GM12878 (cell line): ENCODE data around the gene CERKL. TPM values are rescaled to one million over a fixed set of nuclear protein-coding genes. Genes with fewer than 3 reads are reported as not detected.

Experiments
- ATAC-seq: fragments of 200-7000 bp; cut with Tn5 transposase; 3 replicates; pipeline ENCODE4 v1.9.1; 2020; ENCODE audit warnings: mild to moderate bottlenecking, moderate library complexity
- BruUV-seq: library from RNA; stranded (reverse); fragments of 400-500 nt; replicated peaks from 2 replicates; lab custom pipeline; 2021; lab: Mats Ljungman, UMichigan
- CTCF ChIA-PET: fragments of 300-600 bp; sonication (Branson Sonifier 250); formaldehyde crosslinking; extraction: SDS; loops from one replicate; lab custom pipeline; 2021; ENCODE audit warnings: inconsistent platforms; lab: Yijun Ruan, JAX
- POLR2A ChIA-PET: fragments of 350-600 bp; formaldehyde crosslinking; extraction: SDS; loops from one replicate; lab custom pipeline; 2021; ENCODE audit warnings: inconsistent platforms; lab: Charles Lee
- RAD21 ChIA-PET: fragments of 300-600 bp; sonication (Branson Sonifier 250); formaldehyde crosslinking; loops from one replicate; lab custom pipeline; 2023; ENCODE audit warnings: antibody characterized with exemption; ENCODE audit not compliant: unreplicated experiment; lab: Charles Lee
- SMC1A ChIA-PET: fragments of 300-600 bp; sonication (Branson Sonifier 250); formaldehyde crosslinking; loops from one replicate; lab custom pipeline; 2023; ENCODE audit not compliant: unreplicated experiment, uncharacterized antibody; lab: Charles Lee
- DNase-seq: peaks from one replicate; pipeline ENCODE4 v3.0.0-alpha.2; 2011; ENCODE audit warnings: low read depth, low spot score
- FAIRE-seq: peaks from 3 replicates; lab custom pipeline; 2011; peaks lifted over from hg19 to GRCh38; lab: Jason Lieb, UNC
- H2AFZ ChIP-seq: 2 replicates; pipeline ENCODE4 v1.6.0; 2011; ENCODE audit warnings: low read depth, low read length, control low read depth; ENCODE audit not compliant: control insufficient read depth
- H3K27ac ChIP-seq: 2 replicates; pipeline ENCODE4 v1.5.1; 2011; ENCODE audit warnings: control low read depth; ENCODE audit not compliant: control insufficient read depth, insufficient read depth
- H3K27me3 ChIP-seq, 2 experiments: replicated peaks in 1 of 2; 2 replicates each; pipeline versions ENCODE4 v1.6.0 to v1.6.1; 2011; ENCODE audit warnings: low read length in 1 of 2; ENCODE audit not compliant: control insufficient read depth in 2 of 2, insufficient read depth in 2 of 2
- H3K36me3 ChIP-seq, 2 experiments: 2 replicates each; pipeline ENCODE4 v1.5.1; 2011; ENCODE audit warnings: low read length in 1 of 2; ENCODE audit not compliant: control insufficient read depth in 2 of 2, insufficient read depth in 2 of 2
- H3K4me1 ChIP-seq: 2 replicates; pipeline ENCODE4 v1.6.1; 2011; ENCODE audit warnings: mild to moderate bottlenecking, low read length, moderate library complexity, mixed read lengths; ENCODE audit not compliant: control insufficient read depth, insufficient read depth
- H3K4me2 ChIP-seq: 2 replicates; pipeline ENCODE4 v1.6.0; 2011; ENCODE audit warnings: control low read depth; ENCODE audit not compliant: control insufficient read depth, insufficient read depth
- H3K4me3 ChIP-seq: fragments of 200-600 bp; sonication (generic); 2 replicates; pipeline ENCODE4 v1.5.1; 2016
- H3K79me2 ChIP-seq: 2 replicates; pipeline ENCODE4 v1.6.0; 2011; ENCODE audit warnings: low read length; ENCODE audit not compliant: control insufficient read depth, insufficient read depth
- H3K9ac ChIP-seq: 2 replicates; pipeline ENCODE4 v1.8.0; 2011; ENCODE audit warnings: low read length, control low read depth, mixed read lengths; ENCODE audit not compliant: control insufficient read depth, insufficient read depth
- H3K9me3 ChIP-seq: replicated peaks from 3 replicates; pipeline ENCODE4 v1.5.1; 2011; ENCODE audit warnings: mild to moderate bottlenecking, low read length; ENCODE audit not compliant: control insufficient read depth, insufficient read depth
- H4K20me1 ChIP-seq: 2 replicates; pipeline ENCODE4 v1.6.0; 2011; ENCODE audit not compliant: control insufficient read depth, insufficient read depth
- BACH1 ChIP-seq: fragments of 450-650 bp; IDR thresholded peaks from 2 replicates; pipeline ENCODE4 v1.6.1; 2017; ENCODE audit warnings: mild to moderate bottlenecking, borderline replicate concordance
- ESRRA ChIP-seq: IDR thresholded peaks from 2 replicates; pipeline ENCODE4 v1.6.1; 2012; ENCODE audit warnings: mild to moderate bottlenecking, low read length, improper control_type of control experiment
- PAX5 ChIP-seq: IDR thresholded peaks from 2 replicates; pipeline ENCODE4 v1.6.1; 2011; ENCODE audit warnings: low read depth, low read length, borderline replicate concordance
- RAD21 ChIP-seq: IDR thresholded peaks from 2 replicates; pipeline ENCODE4 v1.6.1; 2011; ENCODE audit warnings: mild to moderate bottlenecking, low read depth, low read length, moderate library complexity; ENCODE audit not compliant: insufficient read depth
- SUZ12 ChIP-seq: fragments of 200-600 bp; sonication (generic); IDR thresholded peaks from one replicate; pipeline ENCODE4 v1.6.1; 2018; ENCODE audit warnings: antibody characterized with exemption, mild to moderate bottlenecking; ENCODE audit not compliant: unreplicated experiment
- TAF1 ChIP-seq: IDR thresholded peaks from 2 replicates; pipeline ENCODE4 v1.6.1; 2011; ENCODE audit warnings: mild to moderate bottlenecking, low read depth, low read length, borderline replicate concordance
- WGBS: methylation state at CpG from one replicate; pipeline ENCODE4 v1.1.6; 2016; ENCODE audit warnings: low lambda C conversion rate; ENCODE audit not compliant: insufficient replicate concordance, insufficient coverage; ENCODE audit errors: missing lambda C conversion rate; 5-methylcytosine and 5-hydroxymethylcytosine counted together
- in situ Hi-C: fragments of 300-500 bp; cut with MboI; formaldehyde crosslinking; loops from 9 replicates; pipeline ENCODE4 v1.14.3; 2018; ENCODE audit warnings: mixed read lengths
- intact Hi-C: fragments of 100-400 bp; cut with micrococcal nuclease; formaldehyde crosslinking; loops from one replicate; pipeline ENCODE4 v1.14.2; 2022; ENCODE audit not compliant: unreplicated experiment
- polyA plus RNA-seq, 11 experiments: library from polyadenylated mRNA; depleted of rRNA in 4 of 11; unstranded in 6 of 11; stranded (reverse) in 5 of 11; fragments of >200 nt; fragmentation: Nextera tagmentation in 4 of 11; fragmentation: Illumina TruSeq in 1 of 11; extraction: Ambion mirVana in 4 of 11; extraction: Trizol in 1 of 11; gene quantifications; 1 replicate in 1 of 11; 2 replicates in 10 of 11; pipeline versions ENCODE4 v1.2.1 to v1.2.3, GENCODE V29; 2011 to 2016; ENCODE audit warnings: inconsistent platforms in 2 of 11, missing spikeins in 2 of 11, low read depth in 1 of 11
- total RNA-seq, 4 experiments: library from RNA; depleted of rRNA in 3 of 4; stranded (reverse); fragments of >200 nt in 3 of 4; fragmentation: Illumina TruSeq in 1 of 4; extraction: Trizol in 1 of 4; gene quantifications; 2 replicates each; pipeline versions ENCODE4 v1.2.1 to v1.2.3, GENCODE V29; 2013 to 2021
- TF ChIP-seq, protein P1 (sequence below): fragments of 450-650 bp; IDR thresholded peaks from 2 replicates; pipeline ENCODE4 v1.6.1; 2017; ENCODE audit warnings: mild to moderate bottlenecking, moderate library complexity
- TF ChIP-seq, protein P2 (sequence below): fragments of 450-650 bp; IDR thresholded peaks from 2 replicates; pipeline ENCODE4 v1.6.1; 2017; ENCODE audit warnings: mild to moderate bottlenecking, low read depth, inconsistent platforms; ENCODE audit not compliant: poor library complexity, severe bottlenecking
- TF ChIP-seq, protein P3 (sequence below): fragments of 450-650 bp; IDR thresholded peaks from 2 replicates; pipeline ENCODE4 v1.6.1; 2016; ENCODE audit warnings: mild to moderate bottlenecking
- TF ChIP-seq, protein P4 (sequence below): fragments of 450-650 bp; formaldehyde crosslinking; IDR thresholded peaks from 2 replicates; pipeline ENCODE4 v1.5.0; 2022; ENCODE audit warnings: mild to moderate bottlenecking, missing genetic modification characterization

The CERKL gene
- total and polyA plus RNA-seq, 10 of the 15 experiments (the other 5 are each of a cell fraction or from before 2014, with no cell fraction given): 0.05 to 23.0 (median 6.0) TPM; not detected in 2

DNA sequence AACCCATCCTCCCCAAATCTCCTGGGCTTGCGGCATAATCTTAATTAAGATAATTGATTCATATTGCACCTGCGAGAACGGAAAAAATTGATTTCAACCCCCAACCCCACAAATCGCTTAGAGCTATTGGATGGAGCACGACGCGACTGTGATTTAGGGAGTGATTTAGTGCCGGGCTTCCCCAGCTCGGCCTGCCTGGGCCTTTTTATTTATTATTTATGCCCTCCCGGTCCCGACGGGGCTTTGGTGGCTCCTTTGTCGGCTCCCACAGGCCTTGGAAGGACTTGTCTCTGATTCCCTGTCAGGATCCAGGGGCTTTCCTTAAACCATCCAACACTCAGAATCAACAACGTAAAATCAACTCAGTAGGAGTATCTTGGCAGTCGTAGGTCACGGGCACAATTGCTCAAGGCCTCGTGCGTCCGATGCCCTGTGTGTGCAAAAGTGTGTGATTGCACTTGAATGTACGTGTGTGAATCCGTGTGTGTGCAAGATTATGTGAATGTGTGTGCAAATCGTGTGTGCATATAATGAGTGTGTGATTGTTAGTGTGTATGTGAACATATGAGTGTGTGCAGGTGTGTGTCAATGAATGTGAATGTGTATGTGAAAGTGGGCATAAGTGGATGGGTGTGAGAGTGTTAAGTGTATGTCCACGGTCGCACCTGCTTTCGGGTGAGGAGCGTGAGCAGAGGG lies 27.7 kb upstream of the CERKL start:
- in situ Hi-C loops: no loop called here
- Histone ChIP-seq H3K36me3 (no peaks in the 10 kb centered on the region), H3K79me2 (no peaks in the 10 kb centered on the region), H4K20me1 (no peaks in the 10 kb centered on the region), H3K9ac (no peak overlapping the region), H3K4me2 (no peak overlapping the region), H3K4me1 (no peaks in the 10 kb centered on the region), H3K4me3 (no peak overlapping the region), H2AFZ (no peak overlapping the region), H3K27me3 (peaks cover 18 to 37% of the 10 kb centered on the region in 2 experiments), H3K27ac (no peak overlapping the region), H3K9me3 (no peaks in the 10 kb centered on the region; the same call in 2 of the 3 replicates)
- SMC1A ChIA-PET: interaction anchor here (0.5 to 1.4 kb wide), 2 partner anchors 43 to 113 kb away, joined by 3 to 8 read pairs; no protein-coding TSS in a partner anchor
- RAD21 ChIA-PET: no interaction called here
- no peak for DNase-seq
- no peak for FAIRE-seq
- POLR2A ChIA-PET: no interaction called here
- CTCF ChIA-PET: interaction anchor here (0.7 to 1.3 kb wide), 3 partner anchors 12 to 72 kb away, joined by 3 read pairs; no protein-coding TSS in a partner anchor
- WGBS: 52% methylated on average over 26 of the region's 26 CpGs
- no TSS peak for BruUV-seq
- no peak for ATAC-seq
- intact Hi-C loops: no loop called here
- TF ChIP-seq, protein P1, sequence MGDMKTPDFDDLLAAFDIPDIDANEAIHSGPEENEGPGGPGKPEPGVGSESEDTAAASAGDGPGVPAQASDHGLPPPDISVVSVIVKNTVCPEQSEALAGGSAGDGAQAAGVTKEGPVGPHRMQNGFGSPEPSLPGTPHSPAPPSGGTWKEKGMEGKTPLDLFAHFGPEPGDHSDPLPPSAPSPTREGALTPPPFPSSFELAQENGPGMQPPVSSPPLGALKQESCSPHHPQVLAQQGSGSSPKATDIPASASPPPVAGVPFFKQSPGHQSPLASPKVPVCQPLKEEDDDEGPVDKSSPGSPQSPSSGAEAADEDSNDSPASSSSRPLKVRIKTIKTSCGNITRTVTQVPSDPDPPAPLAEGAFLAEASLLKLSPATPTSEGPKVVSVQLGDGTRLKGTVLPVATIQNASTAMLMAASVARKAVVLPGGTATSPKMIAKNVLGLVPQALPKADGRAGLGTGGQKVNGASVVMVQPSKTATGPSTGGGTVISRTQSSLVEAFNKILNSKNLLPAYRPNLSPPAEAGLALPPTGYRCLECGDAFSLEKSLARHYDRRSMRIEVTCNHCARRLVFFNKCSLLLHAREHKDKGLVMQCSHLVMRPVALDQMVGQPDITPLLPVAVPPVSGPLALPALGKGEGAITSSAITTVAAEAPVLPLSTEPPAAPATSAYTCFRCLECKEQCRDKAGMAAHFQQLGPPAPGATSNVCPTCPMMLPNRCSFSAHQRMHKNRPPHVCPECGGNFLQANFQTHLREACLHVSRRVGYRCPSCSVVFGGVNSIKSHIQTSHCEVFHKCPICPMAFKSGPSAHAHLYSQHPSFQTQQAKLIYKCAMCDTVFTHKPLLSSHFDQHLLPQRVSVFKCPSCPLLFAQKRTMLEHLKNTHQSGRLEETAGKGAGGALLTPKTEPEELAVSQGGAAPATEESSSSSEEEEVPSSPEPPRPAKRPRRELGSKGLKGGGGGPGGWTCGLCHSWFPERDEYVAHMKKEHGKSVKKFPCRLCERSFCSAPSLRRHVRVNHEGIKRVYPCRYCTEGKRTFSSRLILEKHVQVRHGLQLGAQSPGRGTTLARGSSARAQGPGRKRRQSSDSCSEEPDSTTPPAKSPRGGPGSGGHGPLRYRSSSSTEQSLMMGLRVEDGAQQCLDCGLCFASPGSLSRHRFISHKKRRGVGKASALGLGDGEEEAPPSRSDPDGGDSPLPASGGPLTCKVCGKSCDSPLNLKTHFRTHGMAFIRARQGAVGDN: no peak
- TF ChIP-seq BACH1: no peak
- TF ChIP-seq RAD21: no peak
- TF ChIP-seq ESRRA: no peak
- TF ChIP-seq PAX5: no peak
- TF ChIP-seq TAF1: no peak
- TF ChIP-seq SUZ12: peak; percentile 17
- TF ChIP-seq, protein P2, sequence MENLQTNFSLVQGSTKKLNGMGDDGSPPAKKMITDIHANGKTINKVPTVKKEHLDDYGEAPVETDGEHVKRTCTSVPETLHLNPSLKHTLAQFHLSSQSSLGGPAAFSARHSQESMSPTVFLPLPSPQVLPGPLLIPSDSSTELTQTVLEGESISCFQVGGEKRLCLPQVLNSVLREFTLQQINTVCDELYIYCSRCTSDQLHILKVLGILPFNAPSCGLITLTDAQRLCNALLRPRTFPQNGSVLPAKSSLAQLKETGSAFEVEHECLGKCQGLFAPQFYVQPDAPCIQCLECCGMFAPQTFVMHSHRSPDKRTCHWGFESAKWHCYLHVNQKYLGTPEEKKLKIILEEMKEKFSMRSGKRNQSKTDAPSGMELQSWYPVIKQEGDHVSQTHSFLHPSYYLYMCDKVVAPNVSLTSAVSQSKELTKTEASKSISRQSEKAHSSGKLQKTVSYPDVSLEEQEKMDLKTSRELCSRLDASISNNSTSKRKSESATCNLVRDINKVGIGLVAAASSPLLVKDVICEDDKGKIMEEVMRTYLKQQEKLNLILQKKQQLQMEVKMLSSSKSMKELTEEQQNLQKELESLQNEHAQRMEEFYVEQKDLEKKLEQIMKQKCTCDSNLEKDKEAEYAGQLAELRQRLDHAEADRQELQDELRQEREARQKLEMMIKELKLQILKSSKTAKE: no peak
- TF ChIP-seq, protein P3, sequence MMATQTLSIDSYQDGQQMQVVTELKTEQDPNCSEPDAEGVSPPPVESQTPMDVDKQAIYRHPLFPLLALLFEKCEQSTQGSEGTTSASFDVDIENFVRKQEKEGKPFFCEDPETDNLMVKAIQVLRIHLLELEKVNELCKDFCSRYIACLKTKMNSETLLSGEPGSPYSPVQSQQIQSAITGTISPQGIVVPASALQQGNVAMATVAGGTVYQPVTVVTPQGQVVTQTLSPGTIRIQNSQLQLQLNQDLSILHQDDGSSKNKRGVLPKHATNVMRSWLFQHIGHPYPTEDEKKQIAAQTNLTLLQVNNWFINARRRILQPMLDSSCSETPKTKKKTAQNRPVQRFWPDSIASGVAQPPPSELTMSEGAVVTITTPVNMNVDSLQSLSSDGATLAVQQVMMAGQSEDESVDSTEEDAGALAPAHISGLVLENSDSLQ: no peak
- TF ChIP-seq, protein P4, sequence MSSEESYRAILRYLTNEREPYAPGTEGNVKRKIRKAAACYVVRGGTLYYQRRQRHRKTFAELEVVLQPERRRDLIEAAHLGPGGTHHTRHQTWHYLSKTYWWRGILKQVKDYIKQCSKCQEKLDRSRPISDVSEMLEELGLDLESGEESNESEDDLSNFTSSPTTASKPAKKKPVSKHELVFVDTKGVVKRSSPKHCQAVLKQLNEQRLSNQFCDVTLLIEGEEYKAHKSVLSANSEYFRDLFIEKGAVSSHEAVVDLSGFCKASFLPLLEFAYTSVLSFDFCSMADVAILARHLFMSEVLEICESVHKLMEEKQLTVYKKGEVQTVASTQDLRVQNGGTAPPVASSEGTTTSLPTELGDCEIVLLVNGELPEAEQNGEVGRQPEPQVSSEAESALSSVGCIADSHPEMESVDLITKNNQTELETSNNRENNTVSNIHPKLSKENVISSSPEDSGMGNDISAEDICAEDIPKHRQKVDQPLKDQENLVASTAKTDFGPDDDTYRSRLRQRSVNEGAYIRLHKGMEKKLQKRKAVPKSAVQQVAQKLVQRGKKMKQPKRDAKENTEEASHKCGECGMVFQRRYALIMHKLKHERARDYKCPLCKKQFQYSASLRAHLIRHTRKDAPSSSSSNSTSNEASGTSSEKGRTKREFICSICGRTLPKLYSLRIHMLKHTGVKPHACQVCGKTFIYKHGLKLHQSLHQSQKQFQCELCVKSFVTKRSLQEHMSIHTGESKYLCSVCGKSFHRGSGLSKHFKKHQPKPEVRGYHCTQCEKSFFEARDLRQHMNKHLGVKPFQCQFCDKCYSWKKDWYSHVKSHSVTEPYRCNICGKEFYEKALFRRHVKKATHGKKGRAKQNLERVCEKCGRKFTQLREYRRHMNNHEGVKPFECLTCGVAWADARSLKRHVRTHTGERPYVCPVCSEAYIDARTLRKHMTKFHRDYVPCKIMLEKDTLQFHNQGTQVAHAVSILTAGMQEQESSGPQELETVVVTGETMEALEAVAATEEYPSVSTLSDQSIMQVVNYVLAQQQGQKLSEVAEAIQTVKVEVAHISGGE (CRISPR knock-in tag): no peak
